IMR-90 (cell line): Measurements from ENCODE around the gene SLC2A1. TPM values are rescaled to one million over a fixed set of nuclear protein-coding genes. Genes with fewer than 3 reads are reported as not detected.

Source experiments
- ATAC-seq: fragments of 200-7000 bp; cut with Tn5 transposase; 2 replicates; pipeline ENCODE4 v1.9.1; 2020; ENCODE audit warnings: low read depth, mild to moderate bottlenecking, moderate library complexity
- BruUV-seq: library from RNA; stranded (reverse); fragments of 400-500 nt; replicated peaks from 2 replicates; lab custom pipeline; 2021; lab: Mats Ljungman, UMichigan
- CTCF ChIA-PET: fragments of 300-600 bp; formaldehyde crosslinking; extraction: SDS; loops from one replicate; lab custom pipeline; 2021; ENCODE audit warnings: antibody characterized with exemption; lab: Yijun Ruan, JAX
- POLR2A ChIA-PET: fragments of 300-600 bp; sonication (Branson Sonifier 250); formaldehyde crosslinking; loops from one replicate; lab custom pipeline; 2022; ENCODE audit warnings: antibody characterized with exemption; ENCODE audit not compliant: unreplicated experiment; lab: Charles Lee
- DNase-seq: peaks from one replicate; pipeline ENCODE4 v3.0.0; 2013
- H2AFZ ChIP-seq: replicated peaks from 2 replicates; pipeline ENCODE3; 2013; ENCODE audit warnings: low read length, mild to moderate bottlenecking; ENCODE audit not compliant: poor library complexity
- H2AK5ac ChIP-seq: 2 replicates; pipeline ENCODE4 v1.6.1; 2013; ENCODE audit warnings: low read depth, low read length, inconsistent platforms
- H2AK9ac ChIP-seq: replicated peaks from 2 replicates; pipeline ENCODE3; 2013; ENCODE audit warnings: mild to moderate bottlenecking, low read depth, low read length, moderate library complexity; ENCODE audit not compliant: poor library complexity
- H2BK120ac ChIP-seq: 2 replicates; pipeline ENCODE4 v1.6.1; 2013; ENCODE audit warnings: low read depth, low read length, inconsistent platforms
- H2BK15ac ChIP-seq: 3 replicates; pipeline ENCODE4 v1.6.1; 2013; ENCODE audit warnings: low read depth, low read length, inconsistent platforms
- H2BK20ac ChIP-seq: 2 replicates; pipeline ENCODE4 v1.6.1; 2013; ENCODE audit warnings: low read depth, mild to moderate bottlenecking, inconsistent platforms, low read length, moderate library complexity
- H2BK5ac ChIP-seq: 2 replicates; pipeline ENCODE4 v1.6.1; 2013; ENCODE audit warnings: mild to moderate bottlenecking, low read depth, low read length, inconsistent platforms; ENCODE audit not compliant: poor library complexity, severe bottlenecking
- H3K14ac ChIP-seq: replicated peaks from 2 replicates; pipeline ENCODE4 v1.6.1; 2013; ENCODE audit warnings: low read depth, low read length, inconsistent platforms
- H3K18ac ChIP-seq: 2 replicates; pipeline ENCODE4 v1.6.1; 2013; ENCODE audit warnings: low read depth, low read length, control low read depth
- H3K23ac ChIP-seq: 2 replicates; pipeline ENCODE4 v1.6.1; 2013; ENCODE audit warnings: low read depth, low read length, inconsistent platforms
- H3K27ac ChIP-seq: 2 replicates; pipeline ENCODE4 v1.5.1; 2013; ENCODE audit warnings: mild to moderate bottlenecking, control low read depth, low read length; ENCODE audit not compliant: insufficient read depth
- H3K27me3 ChIP-seq: 2 replicates; pipeline ENCODE4 v1.6.1; 2013; ENCODE audit warnings: low read length; ENCODE audit not compliant: control insufficient read depth, insufficient read depth
- H3K36me3 ChIP-seq: 2 replicates; pipeline ENCODE4 v1.6.1; 2013; ENCODE audit warnings: low read length, mixed read lengths; ENCODE audit not compliant: control insufficient read depth, insufficient read depth
- H3K4ac ChIP-seq: 2 replicates; pipeline ENCODE4 v1.6.1; 2013; ENCODE audit warnings: low read depth, low read length, inconsistent platforms
- H3K4me1 ChIP-seq: 2 replicates; pipeline ENCODE4 v1.6.1; 2013; ENCODE audit warnings: low read length, mixed read lengths; ENCODE audit not compliant: control insufficient read depth, insufficient read depth
- H3K4me2 ChIP-seq: 2 replicates; pipeline ENCODE4 v1.6.1; 2013; ENCODE audit warnings: low read depth, mild to moderate bottlenecking, control low read depth, low read length, moderate library complexity
- H3K4me3 ChIP-seq: 2 replicates; pipeline ENCODE4 v1.5.1; 2013; ENCODE audit warnings: low read depth, mild to moderate bottlenecking, control low read depth, low read length, moderate library complexity; ENCODE audit not compliant: insufficient read depth
- H3K56ac ChIP-seq: 2 replicates; pipeline ENCODE4 v1.6.1; 2013; ENCODE audit warnings: low read length, inconsistent platforms; ENCODE audit not compliant: insufficient read depth; ENCODE audit errors: extremely low read depth
- H3K79me1 ChIP-seq, 2 experiments: 2 replicates each; pipeline ENCODE4 v1.6.1; 2013; ENCODE audit warnings: low read length in 2 of 2, inconsistent platforms in 1 of 2, low read depth in 1 of 2
- H3K9ac ChIP-seq: 2 replicates; pipeline ENCODE4 v1.6.1; 2013; ENCODE audit warnings: low read depth, low read length, control low read depth
- H3K9me1 ChIP-seq: 2 replicates; pipeline ENCODE4 v1.6.1; 2013; ENCODE audit warnings: low read length, inconsistent platforms; ENCODE audit not compliant: insufficient read depth
- H3K9me3 ChIP-seq: 2 replicates; pipeline ENCODE4 v1.6.1; 2013; ENCODE audit warnings: low read length; ENCODE audit not compliant: control insufficient read depth, insufficient read depth
- H4K20me1 ChIP-seq: 2 replicates; pipeline ENCODE4 v1.6.1; 2013; ENCODE audit warnings: low read length, inconsistent platforms; ENCODE audit not compliant: insufficient read depth
- H4K5ac ChIP-seq: 2 replicates; pipeline ENCODE4 v1.6.1; 2013; ENCODE audit warnings: mild to moderate bottlenecking, low read depth, low read length, control low read depth
- H4K8ac ChIP-seq, 2 experiments: 2 replicates each; pipeline ENCODE4 v1.6.1; 2013; ENCODE audit warnings: low read depth in 2 of 2, low read length in 2 of 2, control low read depth in 1 of 2, inconsistent platforms in 1 of 2
- H4K91ac ChIP-seq: 2 replicates; pipeline ENCODE4 v1.6.1; 2013; ENCODE audit warnings: low read depth, low read length, inconsistent platforms; ENCODE audit not compliant: insufficient read depth
- BHLHE40 ChIP-seq: fragments of 150-350 bp; IDR thresholded peaks from 2 replicates; pipeline ENCODE4 v1.6.1; 2016; ENCODE audit warnings: mild to moderate bottlenecking, low read depth, low read length
- CEBPB ChIP-seq: IDR thresholded peaks from 2 replicates; pipeline ENCODE4 v1.6.1; 2012; ENCODE audit warnings: low read depth, low read length, improper control_type of control experiment
- CHD1 ChIP-seq: IDR thresholded peaks from 2 replicates; pipeline ENCODE4 v1.6.1; 2012; ENCODE audit warnings: low read depth, low read length, improper control_type of control experiment
- ELK1 ChIP-seq: fragments of 150-350 bp; IDR thresholded peaks from 2 replicates; pipeline ENCODE4 v1.6.1; 2016; ENCODE audit warnings: low read depth, mild to moderate bottlenecking, low read length, moderate library complexity, borderline replicate concordance
- MAFK ChIP-seq: IDR thresholded peaks from 2 replicates; pipeline ENCODE4 v1.6.1; 2012; ENCODE audit warnings: low read depth, low read length, improper control_type of control experiment
- MAZ ChIP-seq: IDR thresholded peaks from 2 replicates; pipeline ENCODE4 v1.6.1; 2012; ENCODE audit warnings: low read depth, mild to moderate bottlenecking, low read length, improper control_type of control experiment, moderate library complexity, borderline replicate concordance
- MXI1 ChIP-seq: IDR thresholded peaks from 2 replicates; pipeline ENCODE4 v1.6.1; 2012; ENCODE audit warnings: low read depth, mild to moderate bottlenecking, low read length, moderate library complexity, borderline replicate concordance
- NFE2L2 ChIP-seq: fragments of 150-350 bp; IDR thresholded peaks from 2 replicates; pipeline ENCODE4 v1.6.1; 2016; ENCODE audit warnings: low read depth, mild to moderate bottlenecking, low read length
- RCOR1 ChIP-seq: IDR thresholded peaks from 2 replicates; pipeline ENCODE4 v1.6.1; 2012; ENCODE audit warnings: mild to moderate bottlenecking, low read length, improper control_type of control experiment; ENCODE audit not compliant: insufficient replicate concordance
- SMC3 ChIP-seq: fragments of 150-350 bp; IDR thresholded peaks from 2 replicates; pipeline ENCODE4 v1.6.1; 2016; ENCODE audit warnings: low read depth, mild to moderate bottlenecking, antibody characterized with exemption, low read length, moderate library complexity
- WGBS, 2 experiments: methylation state at CpG; one replicate each; pipeline versions ENCODE4 v1.1.5 to v1.1.7; 2013; ENCODE audit warnings: missing lambda C conversion rate in 2 of 2; ENCODE audit not compliant: insufficient read length in 1 of 2; ENCODE audit errors: extremely low coverage in 2 of 2; 5-methylcytosine and 5-hydroxymethylcytosine counted together
- dilution Hi-C: fragments of 300-500 bp; cut with HindIII; formaldehyde crosslinking; loops from one replicate; pipeline ENCODE4 v1.14.3; 2018; ENCODE audit warnings: low sequenced_read_pairs; ENCODE audit not compliant: unreplicated experiment
- in situ Hi-C: fragments of 300-500 bp; cut with MboI; formaldehyde crosslinking; loops from 3 replicates; pipeline ENCODE4 v1.14.3; 2019; ENCODE audit warnings: low sequenced_read_pairs, inconsistent platforms, mixed read lengths
- intact Hi-C: fragments of 100-400 bp; cut with micrococcal nuclease; formaldehyde crosslinking; loops from 2 replicates; pipeline ENCODE4 v1.10.0; 2022
- polyA plus RNA-seq, 3 experiments: library from polyadenylated mRNA; depleted of rRNA; stranded (reverse); fragments of >200 nt; gene quantifications; 2 replicates each; pipeline ENCODE4 v1.2.3, GENCODE V29; 2012; ENCODE audit warnings: low replicate concordance in 1 of 3
- total RNA-seq: library from RNA; depleted of rRNA; stranded (reverse); fragments of >200 nt; gene quantifications from 2 replicates; pipeline ENCODE4 v1.2.3, GENCODE V29; 2012

Gene SLC2A1
- total and polyA plus RNA-seq, 2 of the 4 experiments (the other 2 are of a cell fraction): 200 to 395 TPM

GRCh38 chr1:42979036-42979430, 20.4 kb upstream of the SLC2A1 start:
- no TSS peak for BruUV-seq
- POLR2A ChIA-PET: interaction anchor here (0.7 kb wide), 1 partner anchor 18 kb away, joined by 3 read pairs; no protein-coding TSS in a partner anchor
- H3K56ac ChIP-seq: peak overlapping the region; percentile 74
- peak overlapping the region; percentile 5; the same call in 1 of the 2 replicates for H3K9ac ChIP-seq
- peak; percentile 51 for ATAC-seq
- peak overlapping the region; percentile 74 for H3K27ac ChIP-seq
- intact Hi-C loops (no loop called here), in situ Hi-C loops (no loop called here), dilution Hi-C loops (no loop called here)
- no peaks in the 10 kb centered on the region for H3K9me3 ChIP-seq
- peak overlapping the region; percentile 50; the same call in 1 of the 2 replicates for H3K4me2 ChIP-seq
- H2AK5ac ChIP-seq: peak overlapping the region; percentile 96
- peak overlapping the region; percentile 97 for H4K91ac ChIP-seq
- H4K5ac ChIP-seq: peak overlapping the region; percentile 76
- peaks cover 22% of the 10 kb centered on the region for H3K9me1 ChIP-seq
- H3K4ac ChIP-seq: peak overlapping the region; percentile 97
- no peaks in the 10 kb centered on the region for H4K20me1 ChIP-seq
- peak overlapping the region; percentile 93 for H2BK5ac ChIP-seq
- H3K18ac ChIP-seq: peak overlapping the region; percentile 93
- H2AK9ac ChIP-seq: peak overlapping the region; percentile 80
- CTCF ChIA-PET: no interaction called here
- peak overlapping the region; percentile 97 for H2BK120ac ChIP-seq
- H4K8ac ChIP-seq: peak overlapping the region; percentile 69 to 92
- H2BK15ac ChIP-seq: peak overlapping the region; percentile 98
- peaks cover 0 to 19% of the 10 kb centered on the region in 2 experiments; a peak in 3 of 4 replicates for H3K79me1 ChIP-seq
- H3K23ac ChIP-seq: peak overlapping the region; percentile 91
- TF ChIP-seq RCOR1 (no peak), ELK1 (no peak), BHLHE40 (no peak), NFE2L2 (no peak), MAZ (no peak), CEBPB (no peak), MXI1 (no peak), CHD1 (no peak), SMC3 (no peak), MAFK (no peak)
- no peak overlapping the region for H3K4me3 ChIP-seq
- H2AFZ ChIP-seq: peak overlapping the region; percentile 72
- H3K4me1 ChIP-seq: peaks cover 13% of the 10 kb centered on the region
- peak overlapping the region; percentile 98 for H2BK20ac ChIP-seq
- H3K36me3 ChIP-seq: peaks cover 6% of the 10 kb centered on the region; the same call in 1 of the 2 replicates
- WGBS, 2 experiments: no CpG with 5 or more reads among the region's 2 CpGs
- no peak for DNase-seq
- H3K27me3 ChIP-seq: no peaks in the 10 kb centered on the region
- peak overlapping the region; percentile 95 for H3K14ac ChIP-seq
